ENCODE results near the gene ZNF775. TPM values are rescaled to one million over a fixed set of nuclear protein-coding genes. Genes with fewer than 3 reads are reported as not detected.
A peak's percentile ranks its signal among the peaks of the same experiment; 100 is the strongest.

The ZNF775 gene
- total and polyA plus RNA-seq, 2 of the 13 experiments (the other 11 are each of a cell fraction or from before 2014, with no cell fraction given): 3.1 to 3.2 TPM

DNA sequence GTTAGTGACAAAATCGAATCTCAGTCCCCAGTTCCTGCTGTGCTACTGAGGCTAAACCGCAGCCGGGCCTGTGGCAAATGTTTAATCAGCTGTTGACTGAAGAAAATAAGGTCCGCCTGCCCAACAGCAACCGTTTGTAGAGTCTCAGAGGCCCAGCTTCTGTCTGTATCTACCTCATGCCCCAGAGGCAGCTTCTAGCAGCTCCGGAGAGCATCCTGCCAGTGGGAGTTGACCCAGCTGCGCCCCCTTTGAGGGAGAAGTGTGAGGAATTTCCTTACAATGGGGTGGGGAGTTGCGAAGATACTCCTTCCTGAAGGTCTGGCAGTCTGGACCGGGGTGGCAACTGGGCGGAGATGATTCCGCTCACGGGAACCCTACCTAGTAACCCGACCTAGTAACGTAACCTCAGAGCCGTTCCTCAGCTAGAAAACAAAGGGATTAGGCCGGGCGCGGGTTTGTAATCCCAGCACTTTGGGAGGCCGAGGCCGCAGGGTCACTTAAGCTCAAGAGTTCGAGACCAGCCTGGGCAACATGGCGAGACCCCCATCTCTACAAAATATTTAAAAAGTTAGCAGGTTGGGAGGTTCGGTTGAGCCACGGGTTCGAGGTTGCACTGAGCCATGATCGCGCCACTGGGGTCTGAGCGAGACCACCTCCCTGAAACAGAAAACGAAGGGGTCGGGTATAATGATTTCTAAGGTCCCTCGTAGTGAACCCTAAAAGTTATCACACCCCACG is 846 bp upstream of the ZNF775 start (continued):
- TF ChIP-seq ZBTB7B (CRISPR knock-in tag; IDR thresholded peaks at IDR 0.05) (no peak), SALL1 (CRISPR knock-in tag; IDR thresholded peaks at IDR 0.05) (peak; percentile 70), ZNF124 (CRISPR knock-in tag; IDR thresholded peaks at IDR 0.05) (peak; percentile 19), ZNF773 (CRISPR knock-in tag; IDR thresholded peaks at IDR 0.05; ENCODE audit: borderline replicate concordance) (no peak), ZNF558 (CRISPR knock-in tag; IDR thresholded peaks at IDR 0.05; ENCODE audit: borderline replicate concordance) (peak; percentile 58; the same call in 1 of the 2 replicates), RAD21 (CRISPR knock-in tag; IDR thresholded peaks at IDR 0.05) (no peak), ZNF629 (CRISPR knock-in tag; conservative IDR thresholded peaks at IDR 0.05) (no peak), ZHX1 (CRISPR knock-in tag; IDR thresholded peaks at IDR 0.05; ENCODE audit: low read depth) (no peak), RAD51 (IDR thresholded peaks at IDR 0.05; ENCODE audit: borderline replicate concordance) (no peak), ZNF737 (CRISPR knock-in tag; IDR thresholded peaks at IDR 0.05; ENCODE audit: borderline replicate concordance) (no peak), EP300 (IDR thresholded peaks at IDR 0.05; ENCODE audit: low read depth in 2 of 2, low read length in 2 of 2) (0 out of 4 replicates have a peak, but pooled peaks of 1 of the 2 experiments have one; percentile 16), EP300 (CRISPR knock-in tag; IDR thresholded peaks at IDR 0.05; ENCODE audit: borderline replicate concordance) (0 out of 2 replicates have a peak, but pooled peaks have one; percentile 28), ZNF3 (CRISPR knock-in tag; IDR thresholded peaks at IDR 0.05) (no peak), ZNF597 (CRISPR knock-in tag; IDR thresholded peaks at IDR 0.05) (no peak), MAFF (IDR thresholded peaks at IDR 0.05; ENCODE audit: low read depth, low read length) (no peak)
- TF ChIP-seq, protein P1, sequence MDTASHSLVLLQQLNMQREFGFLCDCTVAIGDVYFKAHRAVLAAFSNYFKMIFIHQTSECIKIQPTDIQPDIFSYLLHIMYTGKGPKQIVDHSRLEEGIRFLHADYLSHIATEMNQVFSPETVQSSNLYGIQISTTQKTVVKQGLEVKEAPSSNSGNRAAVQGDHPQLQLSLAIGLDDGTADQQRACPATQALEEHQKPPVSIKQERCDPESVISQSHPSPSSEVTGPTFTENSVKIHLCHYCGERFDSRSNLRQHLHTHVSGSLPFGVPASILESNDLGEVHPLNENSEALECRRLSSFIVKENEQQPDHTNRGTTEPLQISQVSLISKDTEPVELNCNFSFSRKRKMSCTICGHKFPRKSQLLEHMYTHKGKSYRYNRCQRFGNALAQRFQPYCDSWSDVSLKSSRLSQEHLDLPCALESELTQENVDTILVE (CRISPR knock-in tag; IDR thresholded peaks at IDR 0.05): 0 out of 2 replicates have a peak, but pooled peaks have one; percentile 20
- TF ChIP-seq, protein P2, sequence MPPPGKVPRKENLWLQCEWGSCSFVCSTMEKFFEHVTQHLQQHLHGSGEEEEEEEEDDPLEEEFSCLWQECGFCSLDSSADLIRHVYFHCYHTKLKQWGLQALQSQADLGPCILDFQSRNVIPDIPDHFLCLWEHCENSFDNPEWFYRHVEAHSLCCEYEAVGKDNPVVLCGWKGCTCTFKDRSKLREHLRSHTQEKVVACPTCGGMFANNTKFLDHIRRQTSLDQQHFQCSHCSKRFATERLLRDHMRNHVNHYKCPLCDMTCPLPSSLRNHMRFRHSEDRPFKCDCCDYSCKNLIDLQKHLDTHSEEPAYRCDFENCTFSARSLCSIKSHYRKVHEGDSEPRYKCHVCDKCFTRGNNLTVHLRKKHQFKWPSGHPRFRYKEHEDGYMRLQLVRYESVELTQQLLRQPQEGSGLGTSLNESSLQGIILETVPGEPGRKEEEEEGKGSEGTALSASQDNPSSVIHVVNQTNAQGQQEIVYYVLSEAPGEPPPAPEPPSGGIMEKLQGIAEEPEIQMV (CRISPR knock-in tag; IDR thresholded peaks at IDR 0.05; ENCODE audit: low read depth): peak; percentile 84; the same call in 1 of the 2 replicates
- TF ChIP-seq, protein P3, sequence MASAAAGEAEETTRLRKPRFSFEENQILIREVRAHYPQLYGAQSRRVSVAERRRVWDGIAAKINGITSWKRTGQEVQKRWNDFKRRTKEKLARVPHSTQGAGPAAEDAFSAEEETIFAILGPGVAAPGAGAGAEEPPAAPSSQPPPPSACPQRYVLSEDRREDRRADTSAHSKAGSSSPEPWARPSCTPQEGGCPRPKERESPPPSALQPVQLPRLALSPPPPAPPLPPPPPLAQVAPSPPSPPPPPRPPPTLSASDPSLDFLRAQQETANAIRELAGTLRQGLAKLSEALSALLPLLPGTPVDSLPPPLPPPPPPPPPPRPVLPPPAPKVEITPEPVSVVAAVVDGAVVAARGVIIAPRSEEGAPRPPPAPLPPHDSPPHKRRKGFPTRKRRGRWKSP (CRISPR knock-in tag; IDR thresholded peaks at IDR 0.05): peak; percentile 70; the same call in 1 of the 2 replicates
- TF ChIP-seq, protein P4, sequence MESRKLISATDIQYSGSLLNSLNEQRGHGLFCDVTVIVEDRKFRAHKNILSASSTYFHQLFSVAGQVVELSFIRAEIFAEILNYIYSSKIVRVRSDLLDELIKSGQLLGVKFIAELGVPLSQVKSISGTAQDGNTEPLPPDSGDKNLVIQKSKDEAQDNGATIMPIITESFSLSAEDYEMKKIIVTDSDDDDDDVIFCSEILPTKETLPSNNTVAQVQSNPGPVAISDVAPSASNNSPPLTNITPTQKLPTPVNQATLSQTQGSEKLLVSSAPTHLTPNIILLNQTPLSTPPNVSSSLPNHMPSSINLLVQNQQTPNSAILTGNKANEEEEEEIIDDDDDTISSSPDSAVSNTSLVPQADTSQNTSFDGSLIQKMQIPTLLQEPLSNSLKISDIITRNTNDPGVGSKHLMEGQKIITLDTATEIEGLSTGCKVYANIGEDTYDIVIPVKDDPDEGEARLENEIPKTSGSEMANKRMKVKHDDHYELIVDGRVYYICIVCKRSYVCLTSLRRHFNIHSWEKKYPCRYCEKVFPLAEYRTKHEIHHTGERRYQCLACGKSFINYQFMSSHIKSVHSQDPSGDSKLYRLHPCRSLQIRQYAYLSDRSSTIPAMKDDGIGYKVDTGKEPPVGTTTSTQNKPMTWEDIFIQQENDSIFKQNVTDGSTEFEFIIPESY (CRISPR knock-in tag; IDR thresholded peaks at IDR 0.05): no peak
